ENCODE measurements around the gene ARAP1.

DNA sequence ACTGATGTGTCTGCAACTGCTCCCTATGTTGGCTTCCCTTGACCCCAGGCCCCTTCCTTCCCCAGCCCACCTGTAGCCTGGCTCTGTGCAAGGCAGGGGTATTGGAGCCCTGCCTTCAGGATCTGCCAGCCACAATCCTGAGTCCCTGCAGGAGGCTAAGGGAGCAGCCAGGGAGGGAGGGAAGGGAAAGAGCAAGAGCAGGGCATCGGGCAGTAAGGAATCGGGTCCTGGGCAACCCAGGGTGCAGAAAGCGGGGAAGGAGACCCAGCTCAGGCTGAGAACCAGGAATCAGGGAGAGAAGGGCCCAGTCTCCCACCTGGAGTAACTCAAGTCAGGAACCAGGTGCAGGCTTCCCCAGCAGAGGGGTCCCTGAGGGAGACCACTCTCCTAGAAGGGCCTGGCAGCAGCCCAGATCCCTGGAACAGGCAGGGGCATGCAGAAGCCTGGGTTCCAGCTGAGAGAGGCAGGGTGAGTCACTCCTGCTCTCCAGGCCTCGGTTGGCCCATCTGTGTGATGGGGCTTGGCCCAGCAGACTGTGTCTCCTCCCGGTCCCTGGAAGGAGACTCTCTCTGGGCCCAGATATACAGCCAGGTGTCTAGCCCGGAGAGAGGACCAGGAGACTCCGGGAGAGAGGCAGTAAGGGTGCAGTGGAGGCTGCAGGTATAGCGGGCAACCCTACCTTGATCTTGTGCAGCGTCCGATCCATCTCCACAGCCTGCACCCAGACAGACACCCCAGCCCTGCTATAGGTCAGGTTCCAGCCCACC is 28.3 kb upstream of the ARAP1 start:
- TF ChIP-seq, protein P1, sequence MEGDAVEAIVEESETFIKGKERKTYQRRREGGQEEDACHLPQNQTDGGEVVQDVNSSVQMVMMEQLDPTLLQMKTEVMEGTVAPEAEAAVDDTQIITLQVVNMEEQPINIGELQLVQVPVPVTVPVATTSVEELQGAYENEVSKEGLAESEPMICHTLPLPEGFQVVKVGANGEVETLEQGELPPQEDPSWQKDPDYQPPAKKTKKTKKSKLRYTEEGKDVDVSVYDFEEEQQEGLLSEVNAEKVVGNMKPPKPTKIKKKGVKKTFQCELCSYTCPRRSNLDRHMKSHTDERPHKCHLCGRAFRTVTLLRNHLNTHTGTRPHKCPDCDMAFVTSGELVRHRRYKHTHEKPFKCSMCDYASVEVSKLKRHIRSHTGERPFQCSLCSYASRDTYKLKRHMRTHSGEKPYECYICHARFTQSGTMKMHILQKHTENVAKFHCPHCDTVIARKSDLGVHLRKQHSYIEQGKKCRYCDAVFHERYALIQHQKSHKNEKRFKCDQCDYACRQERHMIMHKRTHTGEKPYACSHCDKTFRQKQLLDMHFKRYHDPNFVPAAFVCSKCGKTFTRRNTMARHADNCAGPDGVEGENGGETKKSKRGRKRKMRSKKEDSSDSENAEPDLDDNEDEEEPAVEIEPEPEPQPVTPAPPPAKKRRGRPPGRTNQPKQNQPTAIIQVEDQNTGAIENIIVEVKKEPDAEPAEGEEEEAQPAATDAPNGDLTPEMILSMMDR (IDR thresholded peaks at IDR 0.05), result no peak
- TF ChIP-seq EZH2 (IDR thresholded peaks at IDR 0.05), result no peak
